ENCODE results near the gene MAST4. TPM values are rescaled to one million over a fixed set of nuclear protein-coding genes. Genes with fewer than 3 reads are reported as not detected.

The MAST4 gene
- total and polyA plus RNA-seq, 2 donors (not counting 1 experiment from before 2014, with no cell fraction given) = 2.5 to 57.1 TPM

DNA sequence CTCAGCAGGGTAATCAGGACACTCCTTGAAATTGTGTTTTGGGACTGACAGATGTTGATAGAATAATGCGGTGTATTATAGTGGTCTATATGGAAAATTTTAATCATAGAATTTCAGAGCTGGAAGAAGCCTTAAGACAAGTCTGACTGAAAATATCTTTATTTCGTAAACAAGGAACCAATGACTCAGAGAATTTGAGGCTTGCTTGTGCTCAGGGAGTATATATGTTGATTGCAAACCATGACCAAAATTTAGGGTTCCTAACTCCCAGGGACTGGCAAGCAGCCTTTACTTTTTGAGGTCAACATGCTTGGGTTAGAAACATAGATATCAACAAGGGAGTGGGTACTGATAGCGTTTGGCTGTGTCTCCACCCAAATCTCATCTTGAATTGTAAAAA lies 313.2 kb downstream of the MAST4 start:
- intact Hi-C loops (cut with micrococcal nuclease) = no loop called here
- peaks cover 5% of the 10 kb centered on the region for H3K27me3 Mint-ChIP-seq
- POLR2A ChIA-PET = no interaction called here
- Histone ChIP-seq H3K4me3 (ENCODE audit: control extremely low read depth in 1 of 5, extremely low read depth in 1 of 5, insufficient read depth in 1 of 5, low read depth in 2 of 5, low read length in 4 of 5) (no peak overlapping the region), H3K9me3 (ENCODE audit: control extremely low read depth in 1 of 3, control insufficient read depth in 2 of 3, insufficient read depth in 1 of 3, low read length in 2 of 3) (no peaks in the 10 kb centered on the region), H3K36me3 (replicated peaks in 1 of 2; ENCODE audit: control extremely low read depth in 1 of 2, control insufficient read depth in 1 of 2, extremely low read depth in 1 of 2, insufficient read depth in 2 of 2, low read length in 1 of 2) (no peaks in the 10 kb centered on the region), H3K27me3 (replicated peaks in 1 of 4; ENCODE audit: control extremely low read depth in 1 of 4, control insufficient read depth in 3 of 4, insufficient read depth in 4 of 4, low read length in 3 of 4) (peaks cover 0 to 2% (median 0%) of the 10 kb centered on the region in 4 experiments), H3K4me1 (ENCODE audit: control insufficient read depth in 2 of 2, insufficient read depth in 2 of 2, low read length in 2 of 2) (no peaks in the 10 kb centered on the region), H3K27ac (ENCODE audit: low read length in 2 of 2) (no peak overlapping the region), H2AFZ (ENCODE audit: insufficient read depth, low read depth, low read length, poor library complexity, severe bottlenecking) (no peak overlapping the region), H3K4me2 (replicated peaks; ENCODE audit: low read depth, low read length, poor library complexity, severe bottlenecking) (no peak overlapping the region), H3K9ac (ENCODE audit: low read length) (no peak overlapping the region), H3K79me2 (ENCODE audit: control insufficient read depth, insufficient read depth, low read length) (no peaks in the 10 kb centered on the region), H4K20me1 (ENCODE audit: control insufficient read depth, insufficient read depth, low read length, poor library complexity, severe bottlenecking) (no peaks in the 10 kb centered on the region)
- ATAC-seq (ENCODE audit: low read depth) = no peak
- H3K9me3 Mint-ChIP-seq (ENCODE audit: insufficient read depth) = no peaks in the 10 kb centered on the region
- CTCF ChIA-PET = interaction anchor here (1.4 kb wide), 1 partner anchor 21 kb away, joined by 3 read pairs; no protein-coding TSS in a partner anchor
- no peak for TF ChIP-seq EZH2 (IDR thresholded peaks at IDR 0.05; ENCODE audit: borderline replicate concordance, insufficient read depth, low read depth, low read length, poor library complexity, severe bottlenecking)
- no peak for TF ChIP-seq CTCF (IDR thresholded peaks at IDR 0.05)
- 100% methylated on average over 1 of the region's 3 CpGs for WGBS (ENCODE audit: insufficient coverage)
- no peak overlapping the region for H3K4me3 Mint-ChIP-seq
- DNase-seq = no peak
- H3K27ac Mint-ChIP-seq = no peak overlapping the region
- H3K4me1 Mint-ChIP-seq = no peaks in the 10 kb centered on the region

DNA sequence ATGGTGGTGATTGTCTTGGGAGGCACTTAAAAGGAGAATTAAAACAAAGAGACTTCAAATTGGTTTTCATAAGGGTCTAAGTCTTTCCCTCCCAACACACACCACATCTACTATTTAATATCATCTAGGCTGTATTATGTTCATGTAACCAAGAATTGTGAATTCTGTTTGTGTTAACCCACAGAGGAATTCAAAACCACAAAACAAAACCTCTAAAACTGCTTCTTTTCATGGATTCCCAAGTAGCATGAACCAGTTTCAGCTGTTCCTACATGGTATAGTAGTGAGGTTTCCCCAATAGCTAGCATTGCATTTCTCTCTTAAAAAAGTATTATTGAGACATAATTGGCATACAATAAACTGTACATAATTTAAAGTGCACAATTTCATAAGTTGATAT lies 316.6 kb downstream of the MAST4 start:
- CTCF ChIA-PET = no interaction called here
- Histone ChIP-seq H2AFZ (ENCODE audit: insufficient read depth, low read depth, low read length, poor library complexity, severe bottlenecking) (no peak overlapping the region), H3K36me3 (replicated peaks in 1 of 2; ENCODE audit: control extremely low read depth in 1 of 2, control insufficient read depth in 1 of 2, extremely low read depth in 1 of 2, insufficient read depth in 2 of 2, low read length in 1 of 2) (no peaks in the 10 kb centered on the region), H3K27ac (ENCODE audit: low read length in 2 of 2) (no peak overlapping the region), H3K79me2 (ENCODE audit: control insufficient read depth, insufficient read depth, low read length) (no peaks in the 10 kb centered on the region), H3K9me3 (ENCODE audit: control extremely low read depth in 1 of 3, control insufficient read depth in 2 of 3, insufficient read depth in 1 of 3, low read length in 2 of 3) (no peaks in the 10 kb centered on the region), H3K27me3 (replicated peaks in 1 of 4; ENCODE audit: control extremely low read depth in 1 of 4, control insufficient read depth in 3 of 4, insufficient read depth in 4 of 4, low read length in 3 of 4) (peaks cover 0 to 2% (median 0%) of the 10 kb centered on the region in 4 experiments), H3K4me1 (ENCODE audit: control insufficient read depth in 2 of 2, insufficient read depth in 2 of 2, low read length in 2 of 2) (no peaks in the 10 kb centered on the region), H3K4me3 (ENCODE audit: control extremely low read depth in 1 of 5, extremely low read depth in 1 of 5, insufficient read depth in 1 of 5, low read depth in 2 of 5, low read length in 4 of 5) (no peak overlapping the region), H3K9ac (ENCODE audit: low read length) (no peak overlapping the region), H4K20me1 (ENCODE audit: control insufficient read depth, insufficient read depth, low read length, poor library complexity, severe bottlenecking) (no peaks in the 10 kb centered on the region), H3K4me2 (replicated peaks; ENCODE audit: low read depth, low read length, poor library complexity, severe bottlenecking) (no peak overlapping the region)
- H3K27ac Mint-ChIP-seq = no peak overlapping the region
- no peak overlapping the region for H3K4me3 Mint-ChIP-seq
- H3K27me3 Mint-ChIP-seq = peaks cover 4% of the 10 kb centered on the region
- DNase-seq = no peak
- POLR2A ChIA-PET = no interaction called here
- H3K9me3 Mint-ChIP-seq (ENCODE audit: insufficient read depth) = no peaks in the 10 kb centered on the region
- intact Hi-C loops (cut with micrococcal nuclease) = no loop called here
- TF ChIP-seq CTCF (IDR thresholded peaks at IDR 0.05) (no peak), EZH2 (IDR thresholded peaks at IDR 0.05; ENCODE audit: borderline replicate concordance, insufficient read depth, low read depth, low read length, poor library complexity, severe bottlenecking) (no peak)
- no peaks in the 10 kb centered on the region for H3K4me1 Mint-ChIP-seq
- ATAC-seq (ENCODE audit: low read depth) = no peak

Measured in B cell (primary cell).